NCI-H2196 (cell line): Measurements from ENCODE around the gene DLG2.

Experiments
- DNase-seq: peaks from one replicate; lab custom pipeline; 2025; ENCODE audit not compliant: unreplicated experiment; lab: John Stamatoyannopoulos, UW

The DLG2 gene

GRCh38 chr11:83537131-83537610 lies 2090.0 kb downstream of the DLG2 start:
- no peak for DNase-seq

- DNase-seq: no peak
These were observed 2094.0 kb downstream of the DLG2 start for GRCh38 chr11:83533166-83533565.

DNA sequence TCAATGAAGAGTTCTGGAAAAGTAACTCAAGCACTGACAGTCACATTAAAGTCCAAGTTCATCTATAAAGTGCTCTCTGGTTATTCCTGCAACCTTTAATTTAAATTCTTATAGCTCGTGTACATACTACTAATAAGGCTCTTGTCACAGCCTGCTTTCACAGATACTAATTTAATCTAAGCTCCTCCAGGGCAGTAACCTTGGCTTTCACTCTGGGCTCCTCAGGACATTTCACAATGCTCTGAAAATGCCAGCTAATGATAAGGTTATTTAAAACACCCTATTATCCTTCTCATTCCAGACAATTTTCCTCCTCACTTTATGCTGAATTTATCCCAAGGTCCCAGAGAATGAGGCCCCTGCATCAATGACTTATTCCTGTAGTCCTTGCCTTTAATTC lies 2098.3 kb downstream of the DLG2 start:
- DNase-seq: no peak

DNA sequence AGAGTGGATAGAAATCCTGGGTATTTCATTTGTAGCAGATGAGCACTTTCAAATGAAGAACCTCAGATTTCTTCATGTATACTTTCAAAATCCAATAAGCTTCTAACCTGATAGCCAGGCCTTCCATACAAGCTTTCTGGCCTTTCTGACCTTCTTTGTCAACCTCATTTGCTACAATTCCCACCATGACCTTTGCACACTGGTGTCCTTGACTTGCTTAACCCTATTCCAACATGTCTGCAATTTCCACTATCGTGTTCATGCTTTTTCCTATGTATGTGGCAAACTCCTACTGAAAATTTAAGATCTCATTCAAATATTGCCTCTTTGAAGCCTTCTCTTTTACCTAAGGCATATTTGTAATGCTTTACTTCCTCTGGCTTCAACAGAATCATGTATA lies 2098.9 kb downstream of the DLG2 start:
- DNase-seq: no peak

DNA sequence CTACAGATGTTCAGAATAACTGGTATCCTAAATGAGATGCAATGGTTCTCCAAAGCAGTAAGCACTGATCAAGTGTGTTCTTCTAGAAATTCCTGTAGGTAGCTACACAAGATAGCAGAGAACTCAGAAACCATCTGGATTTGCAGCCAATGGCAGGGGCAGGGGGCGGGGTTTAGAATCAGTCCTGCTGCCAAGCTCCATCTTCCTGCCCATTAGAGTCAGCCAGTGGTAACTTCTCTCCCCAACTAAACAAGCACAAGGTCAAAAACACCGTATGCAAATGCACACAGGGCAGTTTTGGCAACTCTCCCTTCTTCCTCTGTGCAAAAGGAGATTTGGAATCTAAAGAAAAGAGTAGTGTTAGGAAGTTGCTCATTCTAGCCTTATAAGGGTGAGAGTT lies 2103.5 kb downstream of the DLG2 start:
- DNase-seq: no peak

DNA sequence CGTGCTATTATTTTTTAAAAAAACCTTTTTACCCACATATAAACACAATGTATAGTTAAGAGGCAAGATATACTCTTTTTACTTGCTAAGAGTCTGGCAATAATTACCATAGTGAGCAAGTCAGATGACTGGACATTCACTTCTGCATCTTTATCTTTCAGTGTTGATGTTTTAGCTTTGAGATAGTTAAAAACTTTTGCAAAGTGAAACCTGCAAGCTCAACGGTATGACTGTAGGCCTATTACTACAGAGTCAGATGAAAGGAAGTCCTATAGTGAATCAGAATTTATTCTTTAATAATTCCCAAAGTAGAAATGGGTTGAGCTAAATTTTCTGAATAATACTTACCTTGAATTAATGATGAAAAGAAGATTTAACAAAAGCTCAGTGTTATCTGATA lies 2104.2 kb downstream of the DLG2 start:
- no peak for DNase-seq

DNA sequence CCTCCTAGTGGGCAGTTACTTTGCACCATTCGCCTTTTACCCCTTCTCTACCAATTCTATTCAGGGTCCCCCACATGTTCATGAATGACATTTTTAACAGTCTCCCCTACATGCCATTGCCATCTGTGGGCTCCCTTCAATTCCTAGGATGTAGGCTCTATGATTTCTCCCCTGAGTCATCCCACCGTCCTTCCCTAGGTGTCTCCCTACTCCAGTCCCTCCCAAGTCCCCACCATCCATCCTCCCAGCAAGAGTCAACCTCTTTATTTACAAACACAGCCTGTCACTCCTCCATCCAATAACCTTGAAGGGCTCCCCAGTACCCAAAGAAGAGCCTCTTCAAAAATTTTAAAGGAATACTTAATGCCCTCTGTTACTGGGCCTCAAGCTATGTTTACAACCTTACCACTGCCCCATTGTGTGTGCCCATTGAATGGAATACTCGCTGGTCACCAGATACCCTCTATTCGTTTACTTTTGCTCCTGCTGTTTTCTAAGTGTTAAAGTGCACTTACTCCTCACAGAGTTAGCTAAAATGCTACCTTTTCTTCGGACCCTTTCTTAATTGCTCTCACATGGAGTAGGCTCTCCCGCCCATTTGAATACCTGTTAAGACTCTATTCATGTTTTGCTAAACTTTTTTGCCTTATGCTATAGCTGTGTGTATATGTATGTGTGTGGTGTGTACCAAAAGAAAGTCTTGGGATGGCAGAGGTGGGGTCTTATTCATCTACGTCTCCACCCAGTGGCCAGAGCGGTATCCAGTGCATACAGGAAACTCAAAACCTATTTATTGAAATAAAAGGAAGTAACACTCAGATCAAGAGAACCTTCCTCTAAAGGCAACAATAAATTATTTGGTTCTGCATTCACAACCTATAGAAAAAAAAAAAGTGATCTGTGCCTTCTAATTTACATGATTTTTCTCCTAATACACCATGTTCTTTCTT lies 2105.2 kb downstream of the DLG2 start:
- DNase-seq: no peak

- DNase-seq: no peak
These were observed 2106.3 kb downstream of the DLG2 start for GRCh38 chr11:83520849-83521248.

GRCh38 chr11:83511646-83512045 lies 2115.5 kb downstream of the DLG2 start:
- DNase-seq: no peak

DNA sequence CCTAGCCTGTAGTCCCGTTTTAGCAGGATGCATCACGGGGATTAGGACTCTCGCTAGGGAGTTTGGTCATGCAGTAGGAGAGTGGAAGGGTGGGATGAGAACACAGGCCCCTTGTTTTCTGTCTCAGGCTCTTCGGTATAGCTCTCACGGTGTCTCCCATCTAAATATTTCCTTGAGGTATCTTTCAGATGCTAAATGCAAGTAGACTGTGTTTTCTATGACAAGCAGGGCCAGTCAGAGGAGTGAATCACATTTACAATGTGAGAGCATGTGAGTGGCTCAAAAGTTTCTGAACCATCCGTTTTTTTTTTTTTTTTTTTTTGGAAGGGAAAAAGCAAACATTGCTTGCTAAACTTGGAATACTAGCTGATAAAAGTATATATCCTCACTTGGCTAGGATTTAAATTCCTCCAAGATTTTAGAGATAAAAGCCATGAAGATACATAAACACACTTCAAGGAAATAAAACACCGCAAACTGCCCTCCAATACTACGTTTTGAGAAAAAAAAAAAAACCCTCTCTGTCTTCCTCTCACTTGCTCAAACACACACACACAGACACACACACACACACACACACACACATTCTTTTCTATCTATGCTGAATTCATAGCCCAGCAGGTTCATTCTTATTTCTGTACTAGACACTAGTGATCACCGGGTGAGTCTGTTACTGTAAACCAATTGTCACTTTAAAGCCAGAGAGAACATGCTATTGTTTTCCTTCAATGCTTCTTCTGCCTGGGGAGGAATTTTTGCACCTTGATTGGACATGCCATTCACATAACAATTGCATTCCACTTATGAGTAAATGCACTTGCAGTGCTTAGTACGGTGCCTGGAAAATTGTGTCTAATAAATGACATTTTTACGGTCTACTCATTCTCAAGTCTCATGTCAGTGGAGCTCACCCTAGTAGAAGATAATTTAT lies 2116.3 kb downstream of the DLG2 start:
- DNase-seq: no peak

GRCh38 chr11:83508804-83509203 lies 2118.3 kb downstream of the DLG2 start:
- no peak for DNase-seq

GRCh38 chr11:83502041-83502440 lies 2125.1 kb downstream of the DLG2 start:
- no peak for DNase-seq

DNA sequence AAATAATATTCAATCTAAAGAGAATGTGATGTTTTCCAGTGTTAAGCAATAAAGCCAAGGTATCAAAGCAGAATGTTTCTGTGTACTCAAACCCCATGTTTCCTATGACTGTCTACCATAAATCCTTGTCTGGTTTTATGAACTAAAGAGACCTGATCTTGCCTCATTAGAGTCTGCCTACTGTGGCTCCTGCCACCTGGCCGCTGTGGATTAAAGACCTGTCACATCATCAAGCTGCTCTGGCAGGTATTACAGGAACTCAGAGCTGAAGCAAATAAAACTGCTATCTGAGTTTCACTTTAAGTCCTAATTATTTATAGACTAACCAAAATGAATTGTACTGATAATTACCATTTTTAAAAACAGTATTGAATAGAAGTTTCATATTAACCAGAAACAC lies 2133.2 kb downstream of the DLG2 start:
- DNase-seq: no peak

GRCh38 chr11:83493034-83493433 lies 2134.1 kb downstream of the DLG2 start:
- DNase-seq: no peak

GRCh38 chr11:83483808-83484207 lies 2143.3 kb downstream of the DLG2 start:
- DNase-seq: no peak

DNA sequence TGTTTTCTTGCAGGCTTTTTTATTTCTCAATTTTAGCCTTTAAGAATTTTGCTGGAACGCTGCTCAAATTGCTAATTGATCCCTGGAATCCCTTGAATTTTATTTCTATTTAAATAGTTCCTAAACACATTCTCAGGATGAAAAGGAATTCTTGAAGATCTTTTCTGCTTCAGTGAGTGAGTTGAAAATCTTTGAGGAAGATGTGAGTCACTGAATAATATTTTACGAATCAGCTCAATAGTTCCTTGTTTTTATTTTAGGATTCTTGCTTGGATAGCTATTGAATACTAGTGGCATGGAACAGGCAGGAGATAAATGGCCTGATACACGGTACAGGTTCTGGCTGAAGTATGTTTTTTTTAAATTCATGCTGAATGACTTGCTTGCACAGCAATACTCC lies 2146.3 kb downstream of the DLG2 start:
- DNase-seq: no peak

DNA sequence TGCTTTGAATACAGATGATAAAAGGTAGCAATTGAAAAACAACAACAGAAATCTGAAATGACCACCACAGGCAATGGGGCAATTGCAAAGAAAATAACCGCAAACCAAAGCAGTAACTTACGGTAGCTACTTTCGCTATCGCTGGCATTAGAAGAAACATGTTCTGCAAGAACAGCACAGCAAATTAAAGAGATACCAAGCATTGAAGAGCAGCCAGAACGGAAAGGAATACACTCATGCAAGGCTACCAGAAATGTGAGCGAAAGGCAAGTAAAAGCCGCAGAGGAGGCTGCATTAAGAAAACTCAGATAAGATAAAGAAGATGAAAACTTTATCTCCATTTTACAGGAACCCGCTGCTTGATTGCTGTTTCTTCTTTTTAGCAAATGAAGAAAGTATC lies 2146.9 kb downstream of the DLG2 start:
- no peak for DNase-seq

- no peak for DNase-seq
These were observed 2149.4 kb downstream of the DLG2 start for GRCh38 chr11:83477772-83478171.

DNA sequence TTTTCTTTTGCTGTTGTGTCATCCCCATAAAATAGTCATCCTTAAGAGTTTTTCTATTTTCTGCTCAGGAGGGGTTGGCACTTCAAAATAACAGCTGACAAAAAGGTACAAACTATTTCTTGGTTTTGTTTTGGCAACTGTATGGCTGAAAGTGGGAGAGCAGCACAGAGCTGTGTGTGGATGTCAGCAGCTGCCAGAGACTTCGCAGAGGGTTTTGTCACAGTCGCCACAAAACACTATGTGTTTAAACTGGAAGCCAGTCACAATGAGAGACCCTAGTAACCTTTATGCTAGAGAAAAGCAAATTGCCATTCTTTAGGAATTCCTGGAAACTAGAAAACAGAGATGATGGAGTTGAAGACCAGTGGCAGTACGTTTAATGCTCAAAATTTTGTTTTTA lies 2151.4 kb downstream of the DLG2 start:
- DNase-seq: no peak

- DNase-seq: no peak
These were observed 2153.4 kb downstream of the DLG2 start for GRCh38 chr11:83473743-83474142.

GRCh38 chr11:83472806-83473205 lies 2154.3 kb downstream of the DLG2 start:
- DNase-seq: no peak
